HG03354 (cell line): ENCODE measurements around the gene ITPR2.
"Not testable (repeated sequence)": the region's sequence is repeated elsewhere in the genome, so short reads cannot be mapped to it uniquely, and the experiment has no call there.

Experiments
- ATAC-seq: cut with Tn5 transposase; IDR thresholded peaks from one replicate; pipeline ENCODE4 v1.9.1; 2021; ENCODE audit warnings: mild to moderate bottlenecking; ENCODE audit not compliant: unreplicated experiment, poor library complexity, severe bottlenecking

The ITPR2 gene

DNA sequence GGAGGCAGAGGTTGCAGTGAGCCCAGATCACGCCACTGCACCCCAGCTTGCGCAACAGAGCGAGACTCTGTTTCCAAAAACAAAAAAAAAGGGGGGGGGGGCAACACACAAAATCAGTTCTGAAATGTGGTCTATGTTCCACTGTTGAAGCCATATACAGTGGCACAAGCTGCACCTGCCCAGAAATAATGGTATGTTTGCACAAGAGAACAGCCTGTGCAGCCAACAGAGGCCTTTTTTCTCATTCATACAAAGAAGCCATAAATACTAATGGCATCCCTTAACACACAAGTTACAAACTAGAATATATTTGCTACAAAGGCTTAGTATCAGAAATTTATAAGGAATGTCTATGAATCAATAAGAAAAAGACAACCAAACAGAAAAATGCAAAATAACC is 37.1 kb downstream of the ITPR2 start:
- ATAC-seq = no peak

DNA sequence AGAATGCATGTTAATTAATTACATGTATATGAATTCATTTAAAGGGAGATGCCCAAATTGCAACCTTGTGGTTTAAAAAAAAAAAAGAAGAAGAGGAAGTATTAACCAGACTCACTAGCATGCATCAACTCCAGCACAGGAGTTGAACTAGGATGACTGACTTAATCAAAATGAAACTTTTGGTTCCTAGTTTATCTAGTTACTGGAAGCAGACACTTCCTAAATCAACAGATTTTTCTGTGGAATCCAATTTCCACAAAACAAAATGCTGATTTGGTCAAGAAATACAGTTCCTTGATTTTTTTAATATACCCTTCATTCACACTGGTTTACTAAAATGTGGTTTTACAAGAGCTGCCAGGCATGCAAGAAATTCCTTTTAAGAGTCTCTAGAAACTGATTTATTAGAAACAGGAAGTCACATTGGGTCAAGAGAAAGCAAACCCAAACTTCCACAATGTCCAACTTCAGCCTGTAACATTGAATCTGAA is 41.6 kb downstream of the ITPR2 start:
- ATAC-seq = peak; percentile 70

DNA sequence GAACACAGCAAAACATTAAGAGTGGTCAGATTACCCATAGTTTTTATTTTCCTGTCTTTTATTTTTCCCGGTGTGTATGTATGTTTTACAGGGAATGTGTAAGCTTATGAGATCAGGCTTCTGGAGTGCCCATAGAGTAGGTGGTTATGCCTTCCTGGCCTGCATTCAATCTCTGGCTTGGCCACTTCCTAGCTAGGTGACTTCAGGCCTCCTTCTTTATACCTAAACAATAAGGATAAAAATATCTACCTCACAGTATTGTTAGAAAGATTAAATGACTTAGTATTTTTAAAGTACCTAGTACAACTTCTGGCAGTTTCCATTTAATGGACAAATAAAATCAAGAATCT is 42.4 kb downstream of the ITPR2 start:
- ATAC-seq = no peak

DNA sequence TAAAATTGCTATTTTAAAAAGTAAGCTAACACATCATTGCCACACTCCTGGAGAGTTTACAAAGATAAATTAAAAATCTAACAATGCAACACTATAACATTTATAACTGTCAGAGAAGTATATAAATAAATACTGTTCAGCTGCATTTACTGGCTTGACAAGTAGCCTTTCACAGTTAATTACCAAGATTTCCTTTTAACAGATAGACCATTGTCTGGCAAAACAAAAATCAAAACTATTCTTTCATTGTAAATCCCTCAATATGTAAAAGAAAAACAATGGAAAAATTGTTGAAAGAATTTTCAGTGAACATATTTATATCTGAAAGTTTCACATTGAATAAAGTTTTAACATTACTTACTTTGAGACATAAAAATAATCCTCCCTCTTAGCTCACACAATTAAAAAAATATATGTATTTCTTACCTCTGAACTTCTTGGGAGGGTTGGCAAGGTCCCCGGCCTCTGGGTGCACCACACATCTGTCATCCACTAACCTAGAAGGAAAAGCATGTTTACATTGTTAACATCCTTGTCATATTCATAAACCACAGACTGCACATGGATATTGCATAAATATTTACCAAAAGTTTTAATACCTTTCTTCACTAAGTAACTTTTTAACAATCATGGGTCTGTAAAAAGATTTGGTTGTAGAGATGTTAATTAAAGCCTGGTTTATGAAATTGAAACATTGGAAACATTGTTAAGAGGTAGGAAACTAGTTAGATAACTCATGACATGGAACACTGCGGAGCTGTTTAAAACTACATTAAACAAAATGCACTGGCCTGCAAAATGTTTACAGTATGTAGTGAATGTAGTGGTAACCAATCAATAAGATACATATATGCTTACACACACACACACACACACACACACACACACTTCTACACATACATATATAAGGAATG is 43.0 kb downstream of the ITPR2 start:
- no peak for ATAC-seq

DNA sequence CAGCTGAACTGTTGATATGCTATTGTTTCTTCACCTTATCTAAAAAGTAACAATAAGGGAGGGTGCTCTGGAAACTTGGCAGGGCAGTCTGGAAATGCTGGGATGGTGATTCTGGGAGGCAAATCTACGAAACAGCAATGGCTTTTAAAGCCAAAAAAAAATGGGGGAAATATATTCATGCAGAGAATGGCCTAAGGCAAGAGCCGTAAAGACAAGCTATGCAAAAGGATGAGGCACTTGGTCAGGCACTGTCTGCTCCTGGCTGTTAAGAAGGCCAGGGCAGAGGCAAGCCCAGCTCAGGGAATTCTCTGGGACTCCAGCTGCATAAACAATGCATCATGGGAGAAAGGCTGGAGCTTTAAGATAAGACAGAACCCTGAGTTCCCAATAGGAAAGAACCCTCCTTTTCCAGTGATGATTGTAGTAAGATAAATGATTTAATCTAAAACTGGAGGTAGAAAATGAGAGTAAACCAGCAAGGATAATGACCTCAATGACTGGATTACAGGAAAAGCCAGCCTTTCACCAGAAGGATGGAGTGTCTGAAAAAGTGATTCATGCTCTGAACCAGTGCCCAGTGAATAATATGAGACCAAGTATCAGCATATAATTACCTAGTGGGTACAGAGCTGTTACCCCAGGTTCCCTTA is 46.0 kb downstream of the ITPR2 start:
- ATAC-seq = no peak

DNA sequence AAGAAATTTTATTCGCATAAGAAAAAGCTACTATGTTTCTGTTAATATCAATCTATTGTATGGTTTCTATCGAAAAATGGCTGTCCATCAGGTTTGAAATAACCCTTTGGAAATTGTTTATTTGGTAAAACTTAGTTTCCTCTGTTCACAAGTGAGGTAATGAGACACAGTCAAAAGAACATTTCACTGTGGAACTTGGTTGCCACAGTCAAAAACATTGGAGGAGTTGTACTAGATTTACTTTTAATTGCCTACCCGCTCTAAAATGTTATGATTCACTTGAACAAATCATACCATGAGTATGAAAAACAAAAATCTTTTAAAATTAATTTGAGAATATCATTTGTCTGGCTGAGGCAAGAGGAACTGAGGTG is 46.5 kb downstream of the ITPR2 start:
- ATAC-seq = no peak

DNA sequence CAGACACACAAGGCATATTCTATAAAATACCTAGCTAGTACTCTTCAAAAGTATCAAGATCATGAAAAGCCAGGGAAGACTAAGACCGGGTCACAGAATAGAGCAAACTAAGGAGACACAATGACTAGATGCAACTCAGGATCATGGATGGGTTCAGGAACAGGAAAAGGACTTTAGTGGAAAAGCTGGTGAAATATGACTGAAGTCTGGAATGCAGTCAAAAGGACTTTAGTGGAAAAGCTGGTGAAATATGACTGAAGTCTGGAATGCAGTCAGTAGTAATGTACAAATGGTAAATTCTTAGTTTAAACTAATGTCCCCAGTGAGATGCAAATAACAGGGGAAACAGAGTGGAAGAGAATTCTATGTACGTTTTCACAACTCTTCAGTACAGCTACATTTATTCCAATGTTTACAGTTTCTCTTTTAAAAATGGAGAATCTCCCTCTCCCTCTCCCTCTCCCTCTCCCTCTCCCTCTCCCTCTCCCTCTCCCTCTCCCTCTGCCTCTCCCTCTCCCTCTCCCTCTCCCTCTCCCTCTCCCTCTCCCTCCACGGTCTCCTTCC is 49.1 kb downstream of the ITPR2 start:
- not testable (repeated sequence) for ATAC-seq

DNA sequence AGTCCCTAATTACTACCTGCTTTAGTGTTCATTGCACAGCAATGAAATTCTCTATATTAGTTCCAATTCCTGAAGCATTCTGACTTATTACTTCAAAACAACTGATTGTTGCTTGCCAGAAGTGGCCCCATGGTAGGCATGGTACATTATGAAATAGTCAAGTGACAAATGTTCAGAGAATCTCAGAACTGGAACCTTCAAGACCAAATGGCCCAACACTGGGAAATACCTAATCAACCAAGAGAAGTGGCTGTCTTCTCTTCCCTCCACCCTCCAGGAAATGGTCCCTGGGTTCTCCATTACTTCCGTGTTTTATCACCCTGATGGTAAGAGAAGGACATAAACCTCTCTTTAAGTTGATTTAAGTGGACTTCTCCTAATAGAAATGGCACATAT is 49.9 kb downstream of the ITPR2 start:
- no peak for ATAC-seq

DNA sequence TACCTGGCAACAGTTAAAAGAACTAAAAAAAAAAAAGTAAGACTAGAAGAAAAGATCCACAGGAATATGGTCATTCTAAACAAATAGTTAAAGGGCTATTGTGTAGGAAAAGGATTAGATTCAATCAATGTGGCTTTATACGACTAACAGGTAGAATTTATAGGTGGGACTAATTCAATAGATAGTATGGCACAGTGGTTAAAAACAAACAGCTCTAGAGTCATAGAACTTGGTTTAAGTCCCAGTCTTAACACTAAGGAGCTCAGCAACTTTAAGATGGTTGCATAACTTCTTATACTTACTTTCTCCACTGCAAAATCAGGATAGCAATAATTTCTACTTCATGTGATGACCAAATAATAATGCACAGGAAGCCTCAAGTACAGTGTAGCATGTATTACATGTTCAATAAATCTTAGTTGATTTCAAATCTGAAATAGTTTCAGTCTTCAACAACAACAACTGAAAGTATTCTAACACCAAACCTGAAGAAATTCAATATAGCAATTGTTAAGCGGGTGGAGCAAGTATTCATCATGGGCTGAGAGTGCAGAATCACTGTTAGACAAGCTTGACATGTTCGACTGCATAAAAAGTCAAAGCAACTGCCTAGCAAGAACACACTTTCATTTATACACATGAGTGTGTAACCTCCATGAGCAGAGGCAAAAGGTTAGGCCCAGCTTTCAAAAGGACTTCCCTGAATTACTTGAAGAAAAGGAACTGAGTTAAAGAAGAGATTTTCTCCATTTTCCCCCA is 50.4 kb downstream of the ITPR2 start:
- ATAC-seq = no peak

DNA sequence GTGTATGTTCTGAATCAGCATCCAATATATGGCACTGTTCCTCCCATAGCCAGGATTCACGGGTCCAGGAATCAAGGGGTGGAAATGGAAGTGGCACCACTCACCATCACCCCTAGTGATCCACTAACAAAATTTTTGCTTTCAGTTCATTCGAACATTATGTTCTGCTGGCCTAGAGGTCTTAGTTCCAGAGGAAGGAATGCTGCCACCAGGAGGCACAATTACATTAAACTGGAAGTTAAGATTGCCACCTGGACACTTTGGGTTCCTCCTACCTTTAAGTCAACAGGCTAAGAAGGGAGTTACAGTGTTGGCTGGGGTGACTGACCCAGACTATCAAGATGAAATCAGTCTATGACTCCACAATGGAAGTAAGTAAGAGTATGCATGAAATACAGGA is 52.3 kb downstream of the ITPR2 start:
- not testable (repeated sequence) for ATAC-seq

DNA sequence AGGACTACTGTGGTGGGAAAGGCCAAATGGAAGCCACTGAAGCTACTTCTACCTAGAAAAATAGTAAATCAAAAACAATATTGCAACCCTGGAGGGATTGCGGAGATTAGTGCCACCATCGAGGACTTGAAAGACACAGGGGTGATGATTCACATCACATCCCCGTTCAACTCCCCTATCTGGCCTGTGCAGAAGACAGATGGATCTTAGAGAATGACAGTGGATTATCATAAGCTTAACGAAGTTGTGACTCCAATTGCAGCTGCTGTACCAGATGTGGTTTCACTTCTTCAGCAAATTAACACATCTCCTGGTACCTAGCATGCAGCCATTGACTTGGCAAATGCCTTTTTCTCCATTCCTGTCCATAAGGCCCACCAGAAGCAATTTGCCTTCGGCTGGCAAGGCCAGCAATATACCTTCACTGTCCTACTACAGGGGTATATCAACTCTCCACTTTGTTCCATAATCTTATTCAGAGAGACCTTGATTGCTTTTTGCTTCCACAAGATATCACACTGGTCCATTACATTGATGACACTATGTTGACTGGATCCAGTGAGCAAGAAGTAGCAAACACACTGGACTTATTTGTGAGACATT is 54.7 kb downstream of the ITPR2 start:
- not testable (repeated sequence) for ATAC-seq

DNA sequence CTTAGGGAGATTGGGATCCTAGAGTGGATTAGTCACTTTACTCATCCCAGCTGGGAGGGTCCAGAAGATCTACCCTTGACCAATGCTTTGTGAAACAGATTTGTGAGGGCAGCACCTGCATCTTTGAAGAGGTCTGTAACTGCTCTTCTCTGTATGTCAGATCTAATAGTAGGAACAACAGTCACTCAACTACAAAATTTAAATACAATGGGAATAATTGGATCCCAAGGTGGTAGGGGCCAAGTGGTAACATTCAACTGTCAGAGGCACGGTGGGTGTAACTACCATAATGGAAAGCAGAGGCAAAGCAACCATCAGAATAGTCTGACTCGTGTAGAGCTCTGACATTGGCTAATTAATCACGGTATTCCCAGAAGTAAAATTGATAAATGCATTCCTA is 55.8 kb downstream of the ITPR2 start:
- ATAC-seq = no peak

DNA sequence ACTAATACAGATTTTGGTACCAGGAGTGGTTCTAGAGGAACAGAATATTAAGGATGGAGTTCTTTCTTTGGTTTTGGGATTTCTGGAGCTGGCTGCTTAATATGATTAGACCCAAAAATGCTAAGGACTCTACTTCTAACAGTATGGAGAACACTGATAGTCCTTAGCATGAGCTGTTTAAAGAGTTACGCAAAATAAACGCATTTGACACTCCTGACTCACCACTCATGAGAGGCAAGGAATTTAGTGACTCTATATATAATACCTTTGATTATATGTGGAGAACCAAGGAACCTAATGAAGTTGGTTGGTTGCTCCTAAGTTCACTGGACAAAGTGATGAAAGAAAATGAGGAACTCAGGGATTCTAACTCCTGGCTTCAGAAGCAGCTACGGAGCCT is 57.0 kb downstream of the ITPR2 start:
- ATAC-seq = not testable (repeated sequence)

DNA sequence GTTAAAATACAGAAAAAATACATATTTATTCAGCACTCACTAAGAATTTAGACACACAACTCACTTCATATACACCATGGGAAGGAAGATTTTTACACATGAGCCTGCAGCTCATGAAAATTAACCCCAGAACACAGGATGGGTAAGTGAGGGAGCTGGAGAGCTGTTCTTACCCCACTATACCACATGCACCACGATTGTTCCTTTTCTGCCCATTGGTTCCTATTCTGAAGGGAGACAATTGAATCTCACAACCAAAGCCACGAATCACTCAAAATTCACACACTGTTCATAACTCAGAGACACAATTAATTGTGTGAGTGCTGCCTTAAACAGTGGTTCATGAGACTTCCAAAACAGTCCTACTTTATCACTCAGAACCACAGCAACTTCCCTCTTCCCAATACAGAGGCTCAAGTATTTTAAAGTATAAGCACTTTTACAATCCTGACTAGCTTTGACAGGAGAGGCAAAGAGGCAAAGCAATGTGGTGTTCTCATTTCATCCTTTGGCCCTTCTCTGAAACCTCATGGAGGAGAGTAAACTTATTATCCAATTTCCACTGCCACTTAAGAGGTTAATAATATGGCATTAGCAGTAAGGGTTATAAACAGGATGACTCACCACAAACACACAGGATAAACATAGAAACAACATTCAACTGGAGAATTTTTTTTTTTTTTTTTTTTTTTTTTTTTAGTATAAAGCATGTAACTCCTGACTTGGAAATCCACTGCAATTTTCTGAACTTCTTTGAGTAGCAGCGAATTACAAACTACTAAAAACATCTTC is 59.5 kb downstream of the ITPR2 start:
- ATAC-seq = no peak

DNA sequence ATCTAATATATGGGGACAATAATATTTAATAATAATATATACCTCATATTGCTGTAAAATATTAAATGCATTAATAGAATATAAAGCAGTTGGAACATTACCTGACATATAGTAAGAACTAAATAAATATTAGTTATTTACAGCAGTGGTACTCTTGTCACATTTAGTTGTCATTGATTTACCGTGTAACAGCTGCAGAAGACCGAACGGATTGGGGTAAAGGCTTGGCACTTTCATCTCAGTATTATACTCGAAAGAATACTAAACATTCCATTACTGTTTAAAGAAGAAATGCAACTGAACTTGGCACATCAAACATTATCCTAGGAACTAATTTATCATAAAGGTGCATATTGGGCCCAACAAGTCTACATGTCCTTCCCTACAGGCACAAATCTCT is 61.1 kb downstream of the ITPR2 start:
- ATAC-seq = no peak

DNA sequence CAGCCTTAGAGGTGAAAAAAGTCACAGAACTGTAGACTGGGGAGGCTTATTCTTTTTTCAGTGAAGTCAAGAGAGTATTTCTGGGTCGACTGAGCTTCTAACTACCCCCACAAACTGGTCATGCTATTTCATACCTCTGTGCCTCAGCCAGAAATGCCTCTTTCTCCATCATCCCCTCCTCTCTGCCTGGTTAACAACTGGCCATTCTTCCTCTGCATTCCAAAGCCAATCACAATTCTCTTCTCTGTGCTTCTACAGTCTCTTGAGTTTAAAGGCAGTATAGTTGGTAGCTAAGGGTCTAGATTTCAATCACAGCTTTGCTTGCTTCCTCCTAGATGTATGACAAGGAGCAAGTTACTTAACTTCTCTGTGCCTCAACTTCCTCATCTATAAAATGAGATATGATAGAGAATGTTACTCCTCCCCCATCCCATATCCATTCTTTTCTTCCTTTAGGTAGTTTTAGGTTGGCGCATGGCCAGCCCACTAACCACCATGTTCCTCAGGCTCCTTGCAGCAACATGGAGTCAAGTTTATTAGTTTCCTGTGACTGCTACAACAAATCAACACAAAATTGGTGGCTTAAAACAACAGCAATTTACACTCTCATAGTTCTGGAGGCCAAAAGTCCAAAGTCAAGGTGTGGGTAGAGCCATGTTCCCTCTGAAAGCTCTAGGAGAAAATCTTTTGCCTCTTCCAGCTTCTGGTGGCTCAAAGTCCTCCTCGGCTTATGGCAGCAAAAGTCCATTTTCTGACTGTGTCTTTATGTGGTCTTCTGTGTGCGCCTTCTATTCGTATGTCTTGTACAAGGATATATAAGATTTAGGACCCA is 62.5 kb downstream of the ITPR2 start:
- no peak for ATAC-seq

DNA sequence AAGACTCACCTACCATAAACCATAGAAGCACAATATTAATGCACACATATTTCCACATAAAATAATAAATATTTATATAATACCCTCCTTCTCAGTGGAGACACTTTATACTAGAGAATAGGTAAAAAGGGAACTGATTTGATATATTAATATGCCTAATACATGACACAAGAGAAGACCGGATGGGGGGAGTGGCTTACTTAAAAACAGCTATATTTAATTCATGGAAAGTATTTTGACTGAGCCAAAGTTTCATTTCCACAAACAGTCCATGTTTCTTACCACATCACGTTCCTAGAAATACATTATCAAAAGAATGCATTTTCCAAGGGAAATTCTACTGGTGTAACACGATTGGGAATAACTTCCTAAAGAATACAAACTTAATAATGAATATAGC is 63.4 kb downstream of the ITPR2 start:
- ATAC-seq = no peak
